ENCODE data around the gene UBL4B. TPM values are rescaled to one million over a fixed set of nuclear protein-coding genes. Genes with fewer than 3 reads are reported as not detected.
"Not testable (repeated sequence)": the region's sequence is repeated elsewhere in the genome, so short reads cannot be mapped to it uniquely, and the experiment has no call there.

The UBL4B gene, protein sequence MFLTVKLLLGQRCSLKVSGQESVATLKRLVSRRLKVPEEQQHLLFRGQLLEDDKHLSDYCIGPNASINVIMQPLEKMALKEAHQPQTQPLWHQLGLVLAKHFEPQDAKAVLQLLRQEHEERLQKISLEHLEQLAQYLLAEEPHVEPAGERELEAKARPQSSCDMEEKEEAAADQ
- polyA plus RNA-seq (ENCODE audit: insufficient read length in 12 of 12): not detected
- long read RNA-seq, donor 1: 0 reads
- long read RNA-seq, donor 2: 0 reads
- long read RNA-seq, donor 3: 0 reads
- long read RNA-seq, donor 4: 0 reads
- long read RNA-seq, donor 5: 0 reads
- long read RNA-seq, donor 6: 0 reads
- long read RNA-seq, donor 7: 0 reads
- long read RNA-seq, donor 8: 0 reads
- long read RNA-seq, donor 9: 0 reads
- long read RNA-seq, donor 10: 0 reads
- long read RNA-seq, donor 11: 0 reads

- no peak for DNase-seq
These were observed at the start of gene UBL4B for GRCh38 chr1:110112143-110112542. TSS of gene UBL4B (plus strand) at chr1:110112443. CDS start at chr1:110112535, 92 bp downstream.

DNA sequence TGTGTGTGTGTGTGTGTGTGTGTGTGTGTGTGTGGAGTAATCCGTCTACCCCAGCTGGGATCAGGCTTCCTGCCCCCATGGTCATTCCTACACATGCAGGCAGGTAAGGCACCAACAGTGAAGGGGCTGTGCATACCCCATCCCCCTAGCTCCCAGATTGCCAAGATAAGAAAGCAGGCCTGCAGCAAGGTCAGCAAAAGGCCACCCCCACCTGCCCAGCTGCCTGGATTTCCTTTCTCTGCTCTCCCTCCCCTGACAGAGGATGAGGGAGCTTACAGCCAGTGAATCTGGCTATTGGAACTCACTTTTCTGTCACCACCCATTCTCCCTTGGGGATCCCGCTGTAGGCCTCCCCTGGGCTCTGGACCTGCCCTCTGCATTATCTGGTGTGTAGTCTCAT is 49.6 kb upstream of the UBL4B start:
- DNase-seq: no peak

GRCh38 chr1:110063781-110064180 is 48.5 kb upstream of the UBL4B start:
- no peak for DNase-seq

- DNase-seq: no peak
These were observed 47.5 kb upstream of the UBL4B start for GRCh38 chr1:110064576-110065337.

GRCh38 chr1:110065841-110066240 is 46.4 kb upstream of the UBL4B start:
- no peak for DNase-seq

GRCh38 chr1:110067479-110067892 is 44.8 kb upstream of the UBL4B start:
- no peak for DNase-seq

GRCh38 chr1:110067893-110068645 is 44.2 kb upstream of the UBL4B start:
- DNase-seq: peak; percentile 15

DNA sequence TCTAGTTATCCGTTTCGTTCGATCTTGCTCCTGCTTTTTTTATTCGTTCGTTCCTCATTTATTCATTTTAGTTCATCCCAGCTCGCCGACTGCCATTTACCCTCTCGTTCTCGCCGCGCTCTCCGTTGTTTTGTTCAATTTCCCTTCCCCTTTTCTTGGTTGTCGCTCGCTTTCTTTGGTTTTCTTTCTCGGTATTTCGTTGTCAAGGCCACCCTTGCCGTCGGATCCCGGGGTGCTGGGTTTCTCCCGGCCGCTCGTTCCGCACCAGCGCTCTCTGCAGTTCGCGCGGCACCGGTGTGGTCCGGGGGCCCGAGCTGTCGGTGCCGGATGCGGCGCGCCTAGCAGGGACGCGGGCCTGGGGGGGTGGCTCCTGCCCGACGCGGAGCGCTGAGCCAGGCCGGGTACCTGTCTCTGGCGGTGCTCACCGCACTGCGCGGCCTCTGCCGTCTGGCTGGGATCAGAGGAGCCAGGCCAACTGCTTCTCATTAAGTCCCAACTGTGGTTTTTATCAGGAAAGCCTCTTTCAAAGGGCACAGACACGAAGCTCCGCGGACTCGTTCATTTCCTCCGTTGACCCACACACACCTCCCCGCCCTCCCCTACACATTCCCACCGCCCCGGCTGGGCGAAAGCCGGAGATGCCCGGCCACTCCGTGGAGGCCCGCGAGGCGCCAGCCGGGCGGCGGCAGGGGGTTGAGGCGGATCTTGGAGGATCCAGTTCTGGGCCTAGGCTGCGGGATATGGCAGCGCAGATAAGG is 43.4 kb upstream of the UBL4B start:
- peak; percentile 19 for DNase-seq

DNA sequence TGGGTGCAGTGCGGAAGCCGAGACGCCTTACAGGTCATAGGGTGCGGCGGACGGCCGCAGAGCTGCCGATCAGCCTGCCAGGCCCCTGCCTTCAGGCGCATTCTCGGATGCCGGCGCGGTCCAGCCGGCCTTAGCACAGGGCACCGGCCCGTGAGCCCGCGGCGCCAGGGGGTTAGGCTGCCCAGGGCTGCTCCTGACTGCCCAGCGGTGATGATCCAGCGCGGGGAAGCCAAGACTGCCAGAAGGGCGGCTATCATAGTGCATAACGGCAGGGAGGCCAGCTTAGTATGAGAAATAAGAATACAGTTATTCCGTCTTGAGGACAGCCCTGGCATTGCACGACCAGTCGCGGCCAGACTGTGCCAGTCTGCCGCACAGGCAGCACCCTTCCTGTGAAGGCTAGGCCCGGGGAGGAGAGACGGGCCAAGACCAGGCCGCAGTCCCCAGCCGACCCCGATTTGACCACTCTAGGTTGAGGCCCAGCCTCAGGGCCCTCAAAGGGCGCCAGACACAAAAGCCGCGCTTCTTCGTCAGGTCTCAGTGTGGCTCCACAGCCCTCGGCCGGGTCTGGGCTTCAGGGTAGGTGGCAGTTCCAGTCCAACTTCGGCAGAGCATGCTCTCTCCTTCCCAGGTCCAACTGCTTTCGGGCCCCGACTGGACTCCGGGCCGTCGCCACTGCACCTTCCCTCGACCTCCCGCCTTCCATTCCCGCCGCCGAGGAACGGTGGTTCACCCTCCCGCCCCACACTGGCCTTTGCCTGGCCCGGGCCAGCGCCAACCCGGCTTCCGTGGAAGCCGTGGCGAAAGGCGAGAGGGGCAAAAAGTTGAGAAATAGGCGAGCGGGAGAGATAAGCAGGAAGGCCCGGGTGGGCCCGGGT is 42.6 kb upstream of the UBL4B start:
- no peak for DNase-seq

GRCh38 chr1:110070282-110070669 is 42.0 kb upstream of the UBL4B start:
- no peak for DNase-seq

DNA sequence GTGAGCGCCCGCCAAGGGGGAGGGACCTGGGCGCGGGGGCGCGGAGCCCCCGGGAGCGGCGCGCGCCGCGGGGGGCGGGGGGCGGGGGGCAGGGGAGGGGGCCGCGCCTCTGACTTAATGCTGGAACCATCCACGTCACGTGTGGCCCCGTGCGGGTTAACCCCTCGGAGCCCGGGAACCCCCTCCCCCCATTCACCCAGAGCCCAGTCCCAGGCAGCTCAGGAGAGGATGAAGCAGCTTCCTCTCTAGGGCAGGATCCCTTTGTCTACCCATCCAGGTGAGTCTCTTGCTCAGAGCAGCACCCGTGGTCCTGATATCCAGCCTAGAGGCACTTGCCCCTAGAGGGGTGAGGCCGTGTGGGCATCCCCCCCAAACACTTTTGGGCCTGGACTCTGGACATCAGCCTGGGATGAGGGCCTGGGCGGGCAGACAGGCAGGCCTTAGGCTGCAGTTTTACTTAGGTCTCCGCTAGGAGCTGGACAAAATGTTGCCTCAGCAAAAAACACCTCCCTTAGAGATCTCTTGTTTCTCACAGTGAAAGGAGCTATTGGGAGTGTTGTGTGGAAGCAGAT is 41.5 kb upstream of the UBL4B start, which contains the start of gene ALX3:
ALX3 (minus strand) TSS at position 2 of the 572 bp plus-strand sequence. CDS start 60 bp downstream, outside the sequence.
- no peak for DNase-seq

DNA sequence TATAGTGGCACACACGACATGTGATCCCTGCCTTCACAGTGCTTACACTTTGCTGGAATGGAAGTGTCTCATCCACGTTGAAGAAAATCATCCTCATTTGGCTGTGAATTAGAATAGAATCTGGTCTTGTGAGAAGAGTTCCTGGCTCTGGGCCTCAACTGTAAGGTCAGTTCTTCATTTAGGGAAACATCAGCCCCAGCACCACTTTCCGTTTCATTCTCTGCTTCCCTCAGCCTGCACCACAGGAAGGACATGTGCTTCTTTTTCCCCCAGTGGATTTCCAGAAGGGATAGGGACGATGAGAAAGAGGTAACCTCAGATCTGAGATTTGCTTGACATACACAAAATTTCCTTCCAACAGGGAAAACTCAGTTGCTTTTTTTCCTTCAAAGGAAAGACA is 38.1 kb upstream of the UBL4B start:
- DNase-seq: no peak

DNA sequence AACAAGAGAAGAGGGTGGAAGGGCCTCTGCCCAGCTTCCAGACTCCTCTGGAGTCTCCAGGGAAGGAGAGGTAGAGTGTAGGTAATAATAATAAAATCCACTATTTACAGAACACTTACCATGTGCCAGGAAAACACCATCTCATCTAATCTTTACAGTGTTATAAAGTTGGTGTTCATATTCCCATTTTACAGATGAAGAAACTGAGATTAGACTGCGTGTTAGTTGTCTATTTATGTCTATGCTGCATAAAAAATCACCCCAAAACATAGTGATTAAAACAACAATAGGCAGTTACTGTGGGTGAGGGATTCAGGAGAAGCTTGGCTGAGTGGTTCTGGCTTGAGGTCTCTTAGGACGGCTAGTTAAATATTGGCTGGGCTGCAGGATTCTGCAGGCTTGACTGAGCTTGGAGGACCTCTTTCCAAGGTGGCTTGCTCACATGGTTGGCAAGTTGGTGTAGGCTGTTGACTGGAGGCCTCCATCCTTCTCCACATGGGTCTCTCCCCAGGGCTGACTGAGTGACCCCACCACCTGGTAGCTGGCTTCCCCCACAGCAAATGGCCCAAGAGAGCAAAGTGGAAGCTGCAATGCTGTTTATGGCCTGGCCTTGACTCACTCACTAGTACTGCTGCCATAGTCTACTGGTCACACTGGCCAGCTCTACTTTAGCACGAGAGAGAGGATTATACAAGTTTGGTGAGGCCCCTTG is 35.3 kb upstream of the UBL4B start:
- DNase-seq: no peak

GRCh38 chr1:110079995-110080394 is 32.2 kb upstream of the UBL4B start:
- not testable (repeated sequence) for DNase-seq

DNA sequence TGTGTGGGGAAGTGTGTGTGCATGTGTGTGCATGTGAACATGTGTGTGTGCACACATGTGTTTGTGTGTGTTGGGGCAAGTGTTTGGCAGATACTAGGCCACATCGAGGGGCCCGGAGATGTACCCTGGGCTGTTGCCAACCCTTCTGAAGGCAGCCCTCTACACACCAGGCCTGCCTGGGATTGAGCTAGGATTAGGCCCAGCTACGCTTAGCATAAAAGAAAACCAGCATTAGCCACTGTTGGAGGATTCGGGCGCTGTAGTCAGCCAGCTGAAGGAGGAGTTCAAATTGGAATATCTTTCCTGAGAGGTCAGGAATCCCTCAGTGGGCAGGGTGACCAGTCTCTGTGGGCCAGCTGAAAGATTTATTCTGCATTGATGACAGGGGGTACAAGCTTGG is 31.2 kb upstream of the UBL4B start:
- no peak for DNase-seq

GRCh38 chr1:110082477-110082876 is 29.8 kb upstream of the UBL4B start:
- no peak for DNase-seq

GRCh38 chr1:110083061-110083865 is 29.0 kb upstream of the UBL4B start:
- no peak for DNase-seq

- DNase-seq: no peak
These were observed 28.4 kb upstream of the UBL4B start for GRCh38 chr1:110083866-110084226.
